AG08395 (cell line): ENCODE measurements around the gene ZNF385B.
A peak's percentile ranks its signal among the peaks of the same experiment; 100 is the strongest.

ENCODE experiments used
- DNase-seq: peaks from one replicate; pipeline ENCODE4 v3.0.0; 2012; ENCODE audit warnings: mixed read lengths, low spot score

The ZNF385B gene

GRCh38 chr2:179856205-179856604, 5.2 kb downstream of the ZNF385B start:
- no peak for DNase-seq

GRCh38 chr2:179855673-179856072, 5.7 kb downstream of the ZNF385B start:
- DNase-seq, result no peak

GRCh38 chr2:179854891-179855290, 6.5 kb downstream of the ZNF385B start:
- no peak for DNase-seq

- DNase-seq, result no peak
Observed at GRCh38 chr2:179853108-179853507, 8.3 kb downstream of the ZNF385B start.

- DNase-seq, result peak; percentile 45
Observed at GRCh38 chr2:179850188-179850587, 11.2 kb downstream of the ZNF385B start.

- DNase-seq, result no peak
Observed at GRCh38 chr2:179849719-179850118, 11.7 kb downstream of the ZNF385B start.

GRCh38 chr2:179843541-179843940, 17.9 kb downstream of the ZNF385B start:
- no peak for DNase-seq

- DNase-seq, result no peak
Observed at GRCh38 chr2:179842498-179843153, 18.8 kb downstream of the ZNF385B start.

- no peak for DNase-seq
Observed at GRCh38 chr2:179840840-179841239, 20.6 kb downstream of the ZNF385B start.

- DNase-seq, result peak; percentile 36
Observed at GRCh38 chr2:179837408-179837807, 24.0 kb downstream of the ZNF385B start.

- DNase-seq, result no peak
Observed at GRCh38 chr2:179830043-179830787, 31.2 kb downstream of the ZNF385B start.

GRCh38 chr2:179826297-179826696, 35.1 kb downstream of the ZNF385B start:
- no peak for DNase-seq

- DNase-seq, result no peak
Observed at GRCh38 chr2:179825494-179825893, 35.9 kb downstream of the ZNF385B start.

- DNase-seq, result no peak
Observed at GRCh38 chr2:179824961-179825360, 36.5 kb downstream of the ZNF385B start.

- DNase-seq, result no peak
Observed at GRCh38 chr2:179822540-179822939, 38.9 kb downstream of the ZNF385B start.

- DNase-seq, result peak; percentile 5
Observed at GRCh38 chr2:179818546-179818945, 42.9 kb downstream of the ZNF385B start.

GRCh38 chr2:179817181-179817841, 44.1 kb downstream of the ZNF385B start:
- DNase-seq, result no peak

GRCh38 chr2:179814050-179814449, 47.4 kb downstream of the ZNF385B start:
- DNase-seq, result no peak

- DNase-seq, result no peak
Observed at GRCh38 chr2:179812501-179812900, 48.9 kb downstream of the ZNF385B start.

- DNase-seq, result no peak
Observed at GRCh38 chr2:179811042-179811441, 50.4 kb downstream of the ZNF385B start.

- DNase-seq, result no peak
Observed at GRCh38 chr2:179809606-179810005, 51.8 kb downstream of the ZNF385B start.

- no peak for DNase-seq
Observed at GRCh38 chr2:179805001-179805400, 56.4 kb downstream of the ZNF385B start.

GRCh38 chr2:179804206-179804605, 57.2 kb downstream of the ZNF385B start:
- no peak for DNase-seq
